GM18867 (cell line): ENCODE results near the gene TSTD1.
A peak's percentile ranks its signal among the peaks of the same experiment; 100 is the strongest.
"Not testable (repeated sequence)": the region's sequence is repeated elsewhere in the genome, so short reads cannot be mapped to it uniquely, and the experiment has no call there.

ENCODE experiments used
- ATAC-seq: cut with Tn5 transposase; IDR thresholded peaks from one replicate; pipeline ENCODE4 v1.9.1; 2021; ENCODE audit warnings: mild to moderate bottlenecking, moderate library complexity; ENCODE audit not compliant: unreplicated experiment

TSTD1 gene

DNA sequence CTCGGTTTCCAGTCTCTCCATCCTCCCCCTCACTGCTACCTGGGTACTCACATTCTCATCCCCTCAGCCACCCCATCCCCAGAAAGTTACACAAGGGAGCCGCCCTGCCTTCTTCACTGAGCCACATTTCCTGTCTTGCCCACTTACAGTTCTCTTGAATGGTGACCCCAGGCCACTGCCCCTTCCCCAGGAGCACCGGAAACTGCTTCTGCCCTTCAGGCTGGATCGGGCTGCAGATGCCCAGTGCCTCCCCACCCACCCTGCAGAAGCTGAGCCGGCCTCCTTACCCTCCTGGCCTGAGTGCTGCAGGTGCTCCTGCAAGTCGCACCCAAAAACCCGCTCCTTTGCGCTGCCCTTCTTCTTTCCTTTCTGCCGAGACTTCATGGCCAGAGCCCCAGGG, 30.5 kb upstream of the TSTD1 start:
- ATAC-seq = no peak

DNA sequence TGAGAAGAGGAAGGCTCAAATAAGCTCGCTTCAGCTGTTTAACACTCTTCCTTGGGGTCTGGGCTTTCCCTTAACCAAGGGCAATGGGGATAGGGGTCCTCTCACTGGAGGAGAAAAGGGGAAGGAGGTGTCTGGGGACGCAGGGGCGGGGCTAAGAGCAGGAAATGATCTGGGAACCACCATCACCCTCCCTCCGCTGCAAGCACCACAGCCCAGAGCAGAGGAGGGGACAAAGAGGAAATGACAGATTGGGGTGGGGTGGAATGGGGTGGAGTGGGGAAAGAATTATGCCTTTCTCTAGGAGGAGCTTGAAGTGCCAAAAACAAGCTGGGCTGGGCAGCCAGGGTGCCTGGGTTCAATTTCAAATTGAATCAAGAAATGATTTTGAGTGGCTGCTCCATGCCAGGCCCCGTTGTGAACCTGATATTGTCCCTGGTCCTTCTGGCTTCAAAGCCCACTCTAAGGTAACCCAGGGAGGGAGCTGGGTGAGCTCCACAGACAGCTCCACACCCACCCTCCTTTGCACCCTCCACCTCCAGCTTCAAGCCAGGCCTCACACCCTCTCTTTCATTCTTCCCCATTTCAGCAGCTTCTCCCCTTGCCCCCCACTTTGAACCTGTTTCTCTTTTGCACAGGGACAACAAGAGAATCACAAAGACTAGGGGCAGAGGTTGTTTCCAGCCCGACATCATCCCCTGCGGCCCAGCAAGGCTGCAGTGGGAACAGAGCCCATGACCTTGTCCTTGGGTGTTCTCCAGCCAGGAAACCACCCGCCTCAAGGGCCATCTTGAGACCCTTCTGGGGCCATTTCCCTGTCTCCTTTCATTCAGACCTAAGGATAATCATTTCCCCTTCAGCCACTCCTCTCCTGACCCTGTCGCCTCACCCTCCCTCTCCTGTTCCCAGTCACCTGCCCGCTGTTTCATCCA, 29.8 kb upstream of the TSTD1 start:
- ATAC-seq = peak; percentile 48

DNA sequence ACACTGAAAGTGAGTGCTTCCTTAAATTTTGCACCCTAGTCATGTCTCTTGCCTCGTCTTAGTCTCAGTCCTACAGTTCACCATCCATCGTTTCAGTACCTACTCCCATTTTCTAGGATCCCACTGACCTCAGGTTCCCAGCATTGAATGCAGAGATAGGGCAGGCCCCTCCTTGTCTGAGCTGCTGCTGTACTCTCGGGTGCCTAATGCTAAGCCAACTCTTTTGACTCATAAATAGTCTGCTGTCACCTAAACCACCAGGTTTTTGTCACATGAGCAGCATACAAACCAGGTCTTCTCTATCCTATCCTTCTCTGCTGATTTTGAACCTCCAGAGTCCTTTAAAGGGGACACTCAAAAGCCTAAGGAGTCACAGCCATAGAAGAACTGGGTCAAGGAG, 27.9 kb upstream of the TSTD1 start:
- no peak for ATAC-seq

DNA sequence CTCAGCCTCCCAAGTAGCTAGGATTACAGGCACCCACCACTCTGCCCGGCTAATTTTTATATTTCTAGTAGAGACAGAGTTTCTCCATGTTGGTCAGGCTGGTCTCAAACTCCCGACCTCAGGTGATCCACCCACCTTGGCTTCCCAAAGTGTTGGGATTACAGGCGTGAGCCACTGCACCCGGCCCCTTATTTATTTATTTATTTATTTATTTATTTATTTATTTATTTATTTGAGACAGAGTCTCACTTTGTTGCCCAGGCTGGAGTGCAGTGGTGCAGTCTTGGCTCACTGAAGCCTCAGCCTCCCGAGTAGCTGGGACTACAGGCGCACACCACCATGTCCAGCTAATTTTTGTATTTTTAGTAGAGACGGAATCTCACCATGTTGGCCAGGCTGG, 26.9 kb upstream of the TSTD1 start:
- not testable (repeated sequence) for ATAC-seq

DNA sequence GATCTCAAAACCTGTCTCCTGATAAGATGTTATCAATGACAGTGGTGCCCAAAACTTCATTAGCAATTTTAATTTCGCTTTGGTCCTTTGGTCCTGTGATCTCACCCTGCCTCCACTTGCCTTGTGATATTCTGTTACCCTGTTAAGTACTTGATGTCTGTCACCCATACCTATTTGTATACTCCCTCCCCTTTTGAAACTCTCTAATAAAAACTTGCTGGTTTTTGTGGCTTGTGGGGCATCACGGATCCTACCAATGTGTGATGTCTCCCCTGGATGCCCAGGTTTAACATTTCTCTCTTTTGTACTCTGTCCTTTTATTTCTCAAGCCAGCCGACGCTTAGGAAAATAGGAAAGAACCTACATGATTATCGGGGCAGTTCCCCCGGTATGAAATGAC, 25.2 kb upstream of the TSTD1 start:
- ATAC-seq = not testable (repeated sequence)

GRCh38 chr1:161061419-161061818, 22.7 kb upstream of the TSTD1 start:
- ATAC-seq = no peak

DNA sequence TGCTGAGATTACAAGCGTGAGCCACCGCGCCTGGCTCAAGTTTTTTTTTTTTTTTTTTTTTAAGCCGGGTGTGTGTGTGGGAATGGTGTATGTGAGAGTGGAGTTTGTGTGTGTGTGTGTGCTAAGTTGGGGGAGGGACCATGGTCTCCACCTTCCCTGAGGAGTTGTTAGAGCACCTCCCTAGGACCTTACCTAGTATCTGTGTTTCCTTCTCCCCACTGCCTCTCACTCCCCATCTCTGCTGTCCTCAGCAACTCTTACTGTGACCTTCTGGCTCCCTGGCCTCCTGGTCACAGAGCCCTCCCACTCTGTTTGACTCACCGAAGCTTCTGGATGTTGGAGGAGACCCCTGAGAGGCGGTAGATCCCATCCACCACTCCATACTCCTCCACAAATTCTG, 20.5 kb upstream of the TSTD1 start:
- no peak for ATAC-seq

GRCh38 chr1:161054805-161055204, 16.0 kb upstream of the TSTD1 start:
- no peak for ATAC-seq

- ATAC-seq = no peak
Measured at GRCh38 chr1:161054232-161054631, 15.5 kb upstream of the TSTD1 start.

- no peak for ATAC-seq
Measured at GRCh38 chr1:161052899-161053298, 14.1 kb upstream of the TSTD1 start.

DNA sequence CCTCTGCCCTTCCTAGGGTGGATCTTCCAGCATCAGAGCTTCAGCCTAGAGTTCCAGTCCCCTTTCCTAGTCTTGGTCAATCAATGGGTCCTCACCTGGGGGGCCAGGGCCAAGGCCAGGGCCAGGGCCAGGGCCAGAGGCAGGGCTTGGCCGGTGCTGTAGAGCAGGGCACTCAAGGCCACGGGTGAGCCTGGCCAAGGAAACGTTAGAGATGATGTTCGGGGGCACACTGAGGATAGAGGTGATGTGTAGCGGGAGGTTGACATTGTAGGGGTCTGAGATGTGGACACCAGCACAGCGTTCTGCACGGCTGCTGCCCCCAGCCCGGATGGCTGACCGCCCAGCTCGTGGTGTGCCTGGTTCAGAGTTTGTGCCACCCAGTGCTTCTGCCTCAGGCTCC, 12.5 kb upstream of the TSTD1 start:
- no peak for ATAC-seq

- ATAC-seq = no peak
Measured at GRCh38 chr1:161048949-161049722, 10.4 kb upstream of the TSTD1 start.

GRCh38 chr1:161047436-161048420, 9.0 kb upstream of the TSTD1 start:
- ATAC-seq = no peak

DNA sequence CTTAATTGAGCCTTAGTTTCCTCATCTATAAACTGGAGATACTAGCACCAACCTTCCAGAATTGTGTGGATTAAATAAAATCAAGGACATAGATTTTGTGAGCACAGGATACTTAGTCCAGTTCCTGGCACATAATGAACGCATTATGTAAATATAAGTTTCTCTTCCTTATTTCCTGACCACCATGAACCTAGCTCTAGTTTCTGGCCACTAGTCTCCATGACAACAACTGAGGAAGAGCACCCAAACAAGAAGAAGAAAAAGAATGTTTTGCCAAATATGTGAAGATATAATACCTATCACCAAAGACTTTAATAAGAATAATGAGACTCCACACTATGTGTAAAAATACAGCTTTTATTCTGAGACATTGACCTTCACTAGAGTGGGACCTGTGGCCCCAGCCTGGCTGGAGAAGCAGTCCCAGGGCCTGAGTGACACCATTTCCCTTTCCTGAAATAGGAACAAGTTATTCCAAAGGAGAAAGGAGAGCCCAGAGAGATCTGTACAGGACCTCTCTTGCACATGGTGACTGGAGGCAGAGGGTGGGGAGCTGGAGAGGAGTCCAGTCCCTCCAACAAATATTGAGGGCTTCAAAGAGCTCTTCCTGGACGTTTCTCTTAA, 8.0 kb upstream of the TSTD1 start:
- peak; percentile 40 for ATAC-seq

DNA sequence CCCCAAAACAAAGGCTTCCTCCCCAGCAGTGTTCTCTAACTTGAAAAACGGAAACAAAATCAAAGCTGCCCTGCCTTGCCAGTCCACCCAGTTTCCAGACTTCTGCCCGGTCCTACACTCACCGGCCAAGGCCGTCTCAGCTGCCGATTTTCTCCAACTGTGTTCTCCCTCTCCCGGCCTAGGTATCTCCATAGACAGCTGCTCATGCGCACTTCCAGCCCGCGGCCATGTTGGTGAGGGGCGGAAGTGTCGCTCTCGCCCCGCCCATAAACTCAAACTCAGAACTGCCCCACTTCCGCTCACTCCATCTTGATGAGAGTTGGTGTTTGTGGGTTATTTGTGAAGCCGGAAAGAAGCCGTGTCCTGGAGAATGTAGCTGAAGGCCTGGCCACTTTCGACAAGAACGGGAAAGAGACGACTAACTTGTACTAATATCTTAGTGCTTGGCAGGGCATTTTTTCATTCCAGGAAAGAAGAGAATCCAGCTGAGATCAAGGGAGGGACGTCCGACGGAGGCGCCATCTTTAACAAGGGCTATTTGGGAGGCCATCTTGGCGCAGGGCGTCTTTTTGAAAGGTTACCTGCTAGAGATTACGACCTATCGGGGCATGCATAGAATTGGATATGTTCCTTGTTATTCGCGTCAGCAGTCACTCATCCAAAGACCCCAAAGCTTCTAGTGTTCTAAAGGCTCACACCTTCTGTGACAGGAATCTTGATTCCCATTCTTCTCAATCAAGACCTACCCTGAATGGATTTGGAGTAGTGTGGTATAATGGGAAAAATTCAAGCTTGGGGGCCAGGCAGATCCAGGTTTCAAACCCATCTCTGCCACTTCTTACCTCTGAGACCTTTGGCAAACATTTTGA, 7.2 kb upstream of the TSTD1 start, which contains the start of gene USF1:
Gene USF1, minus strand, starts transcription at position 242 of the 869 bp plus-strand sequence. CDS start 2,702 bp downstream, outside the sequence.
- peak; percentile 64 for ATAC-seq

DNA sequence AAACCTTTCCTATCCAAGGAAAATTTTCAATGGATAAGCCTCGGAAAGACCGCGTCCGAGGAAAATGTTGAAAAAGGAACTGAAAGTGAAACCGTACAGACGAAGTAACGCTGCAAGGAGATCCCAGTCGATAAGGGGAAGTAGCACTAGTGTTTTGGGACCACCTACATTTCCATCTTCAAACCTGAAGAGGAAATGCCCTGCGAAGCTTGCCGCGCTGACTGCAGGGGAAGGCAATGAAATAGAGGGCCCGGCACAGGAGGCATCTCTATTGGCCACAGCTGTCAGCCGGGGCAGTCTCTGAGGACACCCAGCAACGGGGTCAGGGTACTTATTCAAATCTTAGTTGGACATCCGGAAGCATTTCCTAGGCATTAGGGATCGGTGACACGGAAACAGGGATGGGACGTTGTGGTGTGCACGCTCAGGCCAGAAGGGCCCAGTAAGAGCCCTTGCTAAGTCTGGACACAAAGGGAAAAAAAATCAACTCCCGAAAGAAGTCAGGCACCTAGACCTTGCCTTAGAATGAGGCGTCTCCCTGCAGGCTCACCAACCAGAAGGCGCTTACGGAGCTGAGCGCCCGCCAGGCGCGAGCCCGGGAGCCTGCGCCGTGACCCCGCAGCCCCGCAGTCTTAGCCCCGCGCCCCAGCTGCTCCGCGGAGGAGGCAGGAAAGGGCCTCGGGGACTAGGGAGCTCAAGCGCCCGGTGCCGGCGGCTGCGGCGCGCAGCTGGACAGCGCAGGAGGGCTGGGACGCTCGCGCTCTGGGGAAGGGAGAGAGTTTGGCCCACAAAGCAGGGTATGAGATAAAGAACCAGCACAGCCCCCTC, 6.4 kb upstream of the TSTD1 start:
- peak; percentile 39 for ATAC-seq

DNA sequence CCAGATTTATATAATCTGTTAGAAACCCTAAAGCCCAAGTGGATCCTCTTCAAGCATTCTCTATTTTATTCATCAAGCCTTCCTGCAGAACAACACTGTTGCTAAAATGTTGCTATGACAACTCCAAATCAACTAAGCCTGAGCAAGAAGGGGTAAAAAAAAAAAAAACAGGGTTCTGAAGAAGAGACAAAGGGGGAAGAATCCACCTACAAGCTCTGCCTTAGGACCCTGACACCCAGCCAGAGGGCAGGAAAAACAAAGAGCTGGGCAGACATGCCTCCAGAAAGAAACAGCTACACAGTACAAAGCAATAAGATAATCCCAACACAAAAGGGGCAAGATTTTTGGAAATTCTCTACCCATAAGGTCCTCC, 5.8 kb upstream of the TSTD1 start:
- no peak for ATAC-seq

GRCh38 chr1:161039546-161039945, 782 bp upstream of the TSTD1 start:
- ATAC-seq = no peak
